Measurements from ENCODE around the gene CDS2. TPM values are rescaled to one million over a fixed set of nuclear protein-coding genes. Genes with fewer than 3 reads are reported as not detected.

The CDS2 gene
- total and polyA plus RNA-seq, 4 donors: 9.6 to 31.6 (median 14.4) TPM

DNA sequence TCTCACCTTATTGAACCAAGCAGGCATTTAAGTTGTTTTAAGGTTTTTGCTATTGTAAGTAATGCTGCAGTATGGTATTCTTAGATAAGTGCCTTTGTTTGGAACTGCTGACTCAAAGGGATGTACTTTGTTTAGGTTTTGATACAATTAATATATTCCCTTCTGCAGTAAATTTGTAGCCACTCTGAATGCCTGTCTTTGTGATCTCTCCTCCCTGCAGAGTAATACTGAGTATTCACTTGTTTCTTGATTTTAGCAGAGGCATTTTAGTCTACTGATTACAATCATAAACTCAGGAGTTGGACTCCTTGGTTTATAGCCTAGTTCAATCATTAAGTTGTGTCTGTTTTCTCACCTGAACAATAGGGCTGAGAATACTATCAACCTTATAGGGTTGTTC, 13.4 kb downstream of the CDS2 start (continued):
- TF ChIP-seq ATF3 (IDR thresholded peaks at IDR 0.05) (no peak), FOXA2 (IDR thresholded peaks at IDR 0.05) (no peak)

GRCh38 chr20:5141615-5142014, 14.8 kb downstream of the CDS2 start:
- Histone ChIP-seq H3K9ac (ENCODE audit: low read depth in 1 of 2, low read length in 2 of 2) (no peak overlapping the region), H3K36me3 (ENCODE audit: control insufficient read depth in 4 of 4, insufficient read depth in 3 of 4, low read depth in 1 of 4, low read length in 3 of 4) (peaks cover 0 to under 1% (median 0%) of the 10 kb centered on the region in 4 donors), H3K27me3 (ENCODE audit: control insufficient read depth in 4 of 4, insufficient read depth in 4 of 4, low read length in 3 of 4) (no peaks in the 10 kb centered on the region), H3K4me3 (ENCODE audit: low read depth in 1 of 3, low read length in 3 of 3) (no peak overlapping the region), H3K4me1 (ENCODE audit: control insufficient read depth in 4 of 4, insufficient read depth in 4 of 4, low read length in 3 of 4) (peaks cover 17 to 56% (median 43%) of the 10 kb centered on the region in 4 donors), H3K27ac (ENCODE audit: low read depth in 1 of 2, low read length in 2 of 2) (peak overlapping the region in 1 of 2 donors; percentile 6), H3K9me3 (ENCODE audit: control insufficient read depth in 4 of 4, low read length in 3 of 4) (no peaks in the 10 kb centered on the region)
- no peak for DNase-seq (ENCODE audit: low spot score)
- TF ChIP-seq HNF4A (conservative IDR thresholded peaks at IDR 0.05): peak in 1 of 2 donors; percentile 9
- TF ChIP-seq RXRA (IDR thresholded peaks at IDR 0.05): no peak
- no peak for TF ChIP-seq FOXA2 (IDR thresholded peaks at IDR 0.05)
- WGBS: 24% methylated on average over 2 of the region's 2 CpGs

DNA sequence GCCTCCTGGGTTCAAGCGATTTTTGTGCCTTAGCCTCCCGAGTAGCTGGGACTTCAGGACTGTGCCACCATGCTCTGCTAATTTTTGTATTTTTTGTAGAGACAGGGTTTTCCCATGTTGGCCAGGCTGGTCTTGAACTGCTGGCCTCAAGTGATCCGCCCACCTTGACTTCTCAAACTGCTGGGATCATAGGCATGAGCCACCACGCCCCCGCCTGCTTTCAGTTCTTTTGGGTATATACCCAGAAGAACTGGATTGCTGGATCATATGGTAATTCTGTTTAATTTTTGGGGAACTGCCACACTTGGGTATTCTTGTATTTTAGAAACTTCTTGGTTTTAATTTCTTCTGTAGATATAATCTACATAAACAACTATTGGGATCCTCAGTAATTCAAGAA, 17.0 kb downstream of the CDS2 start:
- WGBS: 95% methylated on average over 5 of the region's 5 CpGs
- DNase-seq (ENCODE audit: low spot score): no peak
- H3K27ac ChIP-seq (ENCODE audit: low read depth in 1 of 2, low read length in 2 of 2): peak overlapping the region; percentile 45 to 90
- H3K27me3 ChIP-seq (ENCODE audit: control insufficient read depth in 4 of 4, insufficient read depth in 4 of 4, low read length in 3 of 4): no peaks in the 10 kb centered on the region
- no peaks in the 10 kb centered on the region for H3K9me3 ChIP-seq (ENCODE audit: control insufficient read depth in 4 of 4, low read length in 3 of 4)
- TF ChIP-seq FOXA1 (IDR thresholded peaks at IDR 0.05) (no peak), SP1 (IDR thresholded peaks at IDR 0.05) (no peak), NR2F2 (IDR thresholded peaks at IDR 0.05) (no peak), RAD21 (IDR thresholded peaks at IDR 0.05) (no peak), FOXA2 (IDR thresholded peaks at IDR 0.05) (no peak), HNF4A (conservative IDR thresholded peaks at IDR 0.05) (no peak), GABPA (IDR thresholded peaks at IDR 0.05 in 1 of 2, conservative IDR thresholded peaks at IDR 0.05 in 1 of 2) (no peak), TAF1 (conservative IDR thresholded peaks at IDR 0.05) (no peak), EGR1 (IDR thresholded peaks at IDR 0.05; ENCODE audit: low read depth in 2 of 2) (no peak), YY1 (IDR thresholded peaks at IDR 0.05) (no peak), RXRA (IDR thresholded peaks at IDR 0.05) (no peak)
- TF ChIP-seq, protein P1, sequence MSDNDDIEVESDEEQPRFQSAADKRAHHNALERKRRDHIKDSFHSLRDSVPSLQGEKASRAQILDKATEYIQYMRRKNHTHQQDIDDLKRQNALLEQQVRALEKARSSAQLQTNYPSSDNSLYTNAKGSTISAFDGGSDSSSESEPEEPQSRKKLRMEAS (IDR thresholded peaks at IDR 0.05): no peak
- TF ChIP-seq, protein P2, sequence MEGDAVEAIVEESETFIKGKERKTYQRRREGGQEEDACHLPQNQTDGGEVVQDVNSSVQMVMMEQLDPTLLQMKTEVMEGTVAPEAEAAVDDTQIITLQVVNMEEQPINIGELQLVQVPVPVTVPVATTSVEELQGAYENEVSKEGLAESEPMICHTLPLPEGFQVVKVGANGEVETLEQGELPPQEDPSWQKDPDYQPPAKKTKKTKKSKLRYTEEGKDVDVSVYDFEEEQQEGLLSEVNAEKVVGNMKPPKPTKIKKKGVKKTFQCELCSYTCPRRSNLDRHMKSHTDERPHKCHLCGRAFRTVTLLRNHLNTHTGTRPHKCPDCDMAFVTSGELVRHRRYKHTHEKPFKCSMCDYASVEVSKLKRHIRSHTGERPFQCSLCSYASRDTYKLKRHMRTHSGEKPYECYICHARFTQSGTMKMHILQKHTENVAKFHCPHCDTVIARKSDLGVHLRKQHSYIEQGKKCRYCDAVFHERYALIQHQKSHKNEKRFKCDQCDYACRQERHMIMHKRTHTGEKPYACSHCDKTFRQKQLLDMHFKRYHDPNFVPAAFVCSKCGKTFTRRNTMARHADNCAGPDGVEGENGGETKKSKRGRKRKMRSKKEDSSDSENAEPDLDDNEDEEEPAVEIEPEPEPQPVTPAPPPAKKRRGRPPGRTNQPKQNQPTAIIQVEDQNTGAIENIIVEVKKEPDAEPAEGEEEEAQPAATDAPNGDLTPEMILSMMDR (IDR thresholded peaks at IDR 0.05; ENCODE audit: low read depth, low read length, missing input control): no peak
- TF ChIP-seq, protein P3, sequence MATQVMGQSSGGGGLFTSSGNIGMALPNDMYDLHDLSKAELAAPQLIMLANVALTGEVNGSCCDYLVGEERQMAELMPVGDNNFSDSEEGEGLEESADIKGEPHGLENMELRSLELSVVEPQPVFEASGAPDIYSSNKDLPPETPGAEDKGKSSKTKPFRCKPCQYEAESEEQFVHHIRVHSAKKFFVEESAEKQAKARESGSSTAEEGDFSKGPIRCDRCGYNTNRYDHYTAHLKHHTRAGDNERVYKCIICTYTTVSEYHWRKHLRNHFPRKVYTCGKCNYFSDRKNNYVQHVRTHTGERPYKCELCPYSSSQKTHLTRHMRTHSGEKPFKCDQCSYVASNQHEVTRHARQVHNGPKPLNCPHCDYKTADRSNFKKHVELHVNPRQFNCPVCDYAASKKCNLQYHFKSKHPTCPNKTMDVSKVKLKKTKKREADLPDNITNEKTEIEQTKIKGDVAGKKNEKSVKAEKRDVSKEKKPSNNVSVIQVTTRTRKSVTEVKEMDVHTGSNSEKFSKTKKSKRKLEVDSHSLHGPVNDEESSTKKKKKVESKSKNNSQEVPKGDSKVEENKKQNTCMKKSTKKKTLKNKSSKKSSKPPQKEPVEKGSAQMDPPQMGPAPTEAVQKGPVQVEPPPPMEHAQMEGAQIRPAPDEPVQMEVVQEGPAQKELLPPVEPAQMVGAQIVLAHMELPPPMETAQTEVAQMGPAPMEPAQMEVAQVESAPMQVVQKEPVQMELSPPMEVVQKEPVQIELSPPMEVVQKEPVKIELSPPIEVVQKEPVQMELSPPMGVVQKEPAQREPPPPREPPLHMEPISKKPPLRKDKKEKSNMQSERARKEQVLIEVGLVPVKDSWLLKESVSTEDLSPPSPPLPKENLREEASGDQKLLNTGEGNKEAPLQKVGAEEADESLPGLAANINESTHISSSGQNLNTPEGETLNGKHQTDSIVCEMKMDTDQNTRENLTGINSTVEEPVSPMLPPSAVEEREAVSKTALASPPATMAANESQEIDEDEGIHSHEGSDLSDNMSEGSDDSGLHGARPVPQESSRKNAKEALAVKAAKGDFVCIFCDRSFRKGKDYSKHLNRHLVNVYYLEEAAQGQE (IDR thresholded peaks at IDR 0.05): no peak
- H3K4me3 ChIP-seq (ENCODE audit: low read depth in 1 of 3, low read length in 3 of 3): no peak overlapping the region
- H3K36me3 ChIP-seq (ENCODE audit: control insufficient read depth in 4 of 4, insufficient read depth in 3 of 4, low read depth in 1 of 4, low read length in 3 of 4): no peaks in the 10 kb centered on the region
- peaks cover 23 to 70% (median 56%) of the 10 kb centered on the region in 4 donors for H3K4me1 ChIP-seq (ENCODE audit: control insufficient read depth in 4 of 4, insufficient read depth in 4 of 4, low read length in 3 of 4)
- H3K9ac ChIP-seq (ENCODE audit: low read depth in 1 of 2, low read length in 2 of 2): no peak overlapping the region
